Activated T-cell treated with anti-CD3 and anti-CD28 coated beads, Interleukin-2, amount 50 U/mL, for 24 hours (primary cell): Measurements from ENCODE around the gene FCGR2B.
"Not testable (repeated sequence)": the region's sequence is repeated elsewhere in the genome, so short reads cannot be mapped to it uniquely, and the experiment has no call there.

Source experiments
- DNase-seq: peaks from one replicate; pipeline ENCODE4 v3.0.0-alpha.2; 2020
- H3K27ac Mint-ChIP-seq: 2 replicates; pipeline ENCODE4 v1.8.0; 2020; ENCODE audit warnings: mild to moderate bottlenecking, mixed read lengths
- H3K27me3 Mint-ChIP-seq: 2 replicates; pipeline ENCODE4 v1.8.0; 2020; ENCODE audit warnings: mixed read lengths
- H3K36me3 Mint-ChIP-seq: 2 replicates; pipeline ENCODE4 v1.8.0; 2020; ENCODE audit warnings: low read depth, mixed read lengths
- H3K4me1 Mint-ChIP-seq: 2 replicates; pipeline ENCODE4 v1.8.0; 2020; ENCODE audit warnings: low read depth, mixed read lengths
- H3K4me3 Mint-ChIP-seq: 2 replicates; pipeline ENCODE4 v1.8.0; 2020; ENCODE audit warnings: mild to moderate bottlenecking, moderate library complexity, mixed read lengths
- H3K9me3 Mint-ChIP-seq: 2 replicates; pipeline ENCODE4 v1.8.0; 2020; ENCODE audit warnings: mixed read lengths

FCGR2B gene

DNA sequence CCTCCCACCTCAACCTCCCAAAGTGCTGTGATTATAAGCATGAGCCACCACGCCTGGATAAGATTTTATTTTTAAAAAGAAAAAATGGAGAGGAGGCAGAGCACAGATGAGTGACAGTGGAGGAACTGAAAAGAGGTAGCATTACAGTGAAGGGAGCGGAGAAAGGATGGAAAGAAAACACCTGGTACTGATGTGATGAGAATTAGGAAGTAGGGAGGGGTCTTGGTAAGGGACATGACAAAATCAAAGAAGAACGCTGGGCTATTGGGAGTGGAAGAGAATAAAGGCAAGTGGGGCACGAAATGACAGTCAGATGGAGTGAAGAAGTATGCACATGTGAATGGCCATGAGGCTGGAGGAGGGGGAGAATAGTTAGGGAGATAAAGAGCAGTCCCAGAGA is 46.4 kb downstream of the FCGR2B start:
- H3K4me1 Mint-ChIP-seq = peaks cover 1% of the 10 kb centered on the region
- no peaks in the 10 kb centered on the region for H3K9me3 Mint-ChIP-seq
- H3K27ac Mint-ChIP-seq = no peak overlapping the region
- H3K36me3 Mint-ChIP-seq = no peaks in the 10 kb centered on the region
- H3K4me3 Mint-ChIP-seq = no peak overlapping the region
- H3K27me3 Mint-ChIP-seq = peaks cover 11% of the 10 kb centered on the region
- DNase-seq = no peak

DNA sequence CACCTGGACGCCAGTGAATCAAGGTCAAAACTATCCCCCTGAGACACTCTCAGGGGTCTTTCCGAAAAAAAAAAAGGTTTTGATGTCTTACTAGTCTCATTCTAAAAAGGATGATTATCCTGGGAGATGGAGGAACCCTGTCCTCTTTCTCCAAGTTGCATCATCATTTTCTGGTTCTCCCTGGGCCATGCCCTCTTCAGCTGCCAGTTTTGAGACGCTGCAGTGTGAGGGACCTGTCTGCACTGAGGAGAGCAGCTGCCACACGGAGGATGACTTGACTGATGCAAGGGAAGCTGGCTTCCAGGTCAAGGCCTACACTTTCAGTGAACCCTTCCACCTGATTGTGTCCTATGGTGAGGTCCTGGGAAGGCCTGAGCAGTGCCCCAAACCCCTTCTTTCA is 47.6 kb downstream of the FCGR2B start:
- Mint-ChIP-seq H3K4me3 (no peak overlapping the region), H3K27ac (no peak overlapping the region), H3K27me3 (peaks cover 19% of the 10 kb centered on the region), H3K4me1 (peaks cover 1% of the 10 kb centered on the region), H3K9me3 (no peaks in the 10 kb centered on the region), H3K36me3 (no peaks in the 10 kb centered on the region)
- DNase-seq = no peak

DNA sequence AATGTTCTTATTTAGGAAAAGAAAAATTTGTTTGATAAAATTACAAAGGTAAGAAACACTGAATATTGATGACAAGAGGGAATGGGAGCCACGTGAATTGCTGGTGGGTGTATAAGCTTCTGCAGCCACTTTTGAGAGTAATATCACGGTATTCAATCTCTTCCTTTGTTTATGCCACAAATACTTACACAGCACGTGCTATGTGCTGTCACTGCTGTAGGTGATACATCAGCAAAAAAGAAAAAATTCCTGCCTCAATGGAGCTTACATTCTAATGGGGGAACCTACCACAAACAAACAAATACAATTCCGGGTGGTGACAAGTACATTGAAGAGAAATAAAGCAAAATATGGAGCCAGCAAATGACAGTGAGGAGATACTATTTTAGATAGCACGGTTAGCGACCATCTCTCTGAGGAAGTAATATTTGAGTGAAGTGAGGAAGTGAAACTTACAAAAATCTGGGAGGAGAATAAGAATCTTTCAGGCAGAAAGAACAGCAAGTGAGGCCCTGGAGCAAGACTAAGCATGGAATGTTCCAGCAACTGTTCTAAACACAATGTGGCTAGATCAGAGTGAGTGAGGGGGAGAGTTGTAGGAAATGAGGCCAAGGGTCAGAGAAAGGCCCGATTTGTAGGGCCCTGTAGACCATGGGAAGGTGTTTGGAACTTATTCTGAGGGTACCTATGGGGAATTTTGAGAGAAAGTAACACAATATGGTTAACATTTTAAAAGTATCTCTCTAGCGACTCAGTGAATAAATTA is 55.8 kb downstream of the FCGR2B start:
- Mint-ChIP-seq H3K27ac (no peak overlapping the region), H3K9me3 (no peaks in the 10 kb centered on the region), H3K36me3 (no peaks in the 10 kb centered on the region), H3K27me3 (peaks cover 18% of the 10 kb centered on the region), H3K4me1 (peaks cover 20% of the 10 kb centered on the region), H3K4me3 (no peak overlapping the region)
- DNase-seq = no peak

DNA sequence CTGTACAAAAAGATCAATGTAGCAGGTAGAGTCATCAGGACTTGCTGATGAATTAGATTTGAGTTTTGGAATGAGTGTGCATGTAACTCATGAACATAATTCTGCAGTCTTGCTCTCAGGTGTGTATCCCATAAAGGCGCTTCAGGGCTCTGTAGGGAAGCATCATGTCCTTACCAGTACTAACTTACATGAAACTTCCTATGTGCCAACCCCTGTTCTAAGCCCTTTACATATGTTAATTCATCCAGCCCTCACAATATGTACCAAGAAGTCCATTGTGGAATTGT is 56.3 kb downstream of the FCGR2B start:
- Mint-ChIP-seq H3K27me3 (peaks cover 21% of the 10 kb centered on the region), H3K36me3 (no peaks in the 10 kb centered on the region), H3K9me3 (no peaks in the 10 kb centered on the region), H3K4me3 (no peak overlapping the region), H3K27ac (no peak overlapping the region), H3K4me1 (peaks cover 20% of the 10 kb centered on the region)
- no peak for DNase-seq

DNA sequence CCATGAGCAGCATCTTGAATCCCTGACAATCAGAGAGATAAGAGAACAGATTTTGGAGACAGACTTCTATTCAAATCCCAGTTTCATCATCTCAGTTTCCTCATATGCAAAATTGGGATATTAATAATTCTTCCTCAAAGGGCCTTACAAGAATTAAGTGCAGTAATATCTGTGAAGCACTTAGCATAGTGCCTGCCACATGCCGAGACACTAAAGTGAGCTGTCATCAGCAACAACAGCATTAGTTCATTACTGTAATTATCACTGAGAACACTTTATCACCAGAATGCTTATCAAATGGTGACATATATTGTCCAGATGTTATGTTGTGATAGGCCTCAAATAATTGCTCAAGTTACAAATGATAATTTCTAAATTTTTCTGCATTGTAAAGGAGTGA is 57.5 kb downstream of the FCGR2B start:
- Mint-ChIP-seq H3K4me1 (peaks cover 24% of the 10 kb centered on the region), H3K27ac (no peak overlapping the region), H3K4me3 (no peak overlapping the region), H3K36me3 (no peaks in the 10 kb centered on the region), H3K9me3 (no peaks in the 10 kb centered on the region), H3K27me3 (peaks cover 23% of the 10 kb centered on the region)
- DNase-seq = no peak

DNA sequence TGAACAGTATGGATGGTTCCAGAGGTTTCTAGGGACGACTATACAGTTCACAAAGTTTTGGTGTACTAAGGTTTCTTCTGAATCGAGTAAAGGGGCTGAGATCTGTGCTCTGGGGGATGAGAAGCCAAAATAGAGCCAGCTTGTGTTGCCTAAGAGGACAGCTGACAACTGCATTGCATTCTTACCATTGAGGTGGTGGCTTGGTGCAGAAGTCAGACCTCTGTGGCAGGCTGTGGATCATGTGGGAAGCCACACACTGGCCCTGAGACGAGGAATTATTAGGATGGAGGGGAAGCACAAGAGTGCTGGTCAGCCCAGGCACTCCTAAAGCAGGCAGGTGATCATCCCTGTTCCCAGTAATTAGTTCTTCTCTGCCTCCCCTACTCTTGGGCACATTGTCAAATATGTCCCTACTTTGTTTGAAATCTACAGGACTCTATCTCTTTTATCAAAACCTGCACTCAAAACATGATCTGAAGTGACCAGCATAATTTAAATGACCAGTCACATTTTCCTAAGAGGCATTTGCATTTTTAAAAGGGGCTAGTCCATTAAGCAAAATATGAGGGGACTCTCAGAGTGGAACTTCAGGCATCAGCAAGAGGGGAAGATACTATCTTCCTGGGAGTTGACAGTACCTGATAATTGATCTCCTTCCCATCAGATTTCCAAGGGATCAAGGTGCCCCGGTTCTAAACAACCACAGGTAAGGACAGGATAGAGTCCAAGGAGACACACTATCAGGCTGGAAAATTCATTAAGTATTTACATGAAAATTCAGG is 58.2 kb downstream of the FCGR2B start, which contains the start of gene FCRLB:
Gene FCRLB (plus strand): TSS at position 589 of the 782 bp plus-strand sequence. CDS start 1,129 bp downstream, outside the sequence.
- Mint-ChIP-seq H3K27me3 (peaks cover 24% of the 10 kb centered on the region), H3K27ac (no peak within 1 kb of the TSS), H3K4me1 (peaks cover 31% of the 10 kb centered on the region), H3K36me3 (no peaks in the 10 kb centered on the region), H3K4me3 (no peak within 1 kb of the TSS), H3K9me3 (no peaks in the 10 kb centered on the region)
- no peak for DNase-seq

DNA sequence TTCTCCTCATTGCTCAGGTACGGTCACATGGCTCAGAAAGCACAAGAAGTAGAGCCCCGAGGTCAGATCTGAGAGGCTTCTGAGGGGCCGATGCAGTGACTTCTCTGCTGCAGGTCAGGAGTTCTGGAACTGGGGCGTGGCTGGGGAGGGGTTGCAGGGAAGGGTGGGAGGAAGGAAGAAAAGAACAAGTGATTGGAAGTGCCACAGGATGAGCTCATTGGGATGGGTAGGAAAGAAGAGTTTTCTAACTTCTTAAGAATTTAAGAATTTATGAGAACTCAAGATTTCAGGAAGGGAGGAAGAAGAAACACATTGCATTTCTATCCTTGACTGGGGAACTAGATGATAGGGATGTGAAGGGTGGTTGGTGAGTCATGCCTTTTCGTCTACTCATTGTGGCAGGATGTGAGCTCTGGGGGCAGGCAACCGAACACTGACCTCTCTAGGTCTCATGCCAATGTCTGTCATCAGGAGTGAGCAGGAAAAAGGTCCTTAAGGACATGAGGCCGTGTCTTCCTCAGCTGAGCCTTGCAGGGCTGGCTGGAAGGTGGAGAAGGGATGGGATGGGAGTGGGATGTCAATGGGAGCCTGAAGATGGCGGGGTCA is 58.9 kb downstream of the FCGR2B start:
- Mint-ChIP-seq H3K36me3 (no peaks in the 10 kb centered on the region), H3K9me3 (no peaks in the 10 kb centered on the region), H3K27me3 (peaks cover 24% of the 10 kb centered on the region), H3K4me3 (no peak overlapping the region), H3K4me1 (peaks cover 34% of the 10 kb centered on the region), H3K27ac (no peak overlapping the region)
- DNase-seq = no peak

GRCh38 chr1:161722406-161722805 is 59.5 kb downstream of the FCGR2B start:
- Mint-ChIP-seq H3K4me1 (peaks cover 36% of the 10 kb centered on the region), H3K4me3 (no peak overlapping the region), H3K36me3 (no peaks in the 10 kb centered on the region), H3K27me3 (peaks cover 19% of the 10 kb centered on the region), H3K27ac (no peak overlapping the region), H3K9me3 (no peaks in the 10 kb centered on the region)
- no peak for DNase-seq

DNA sequence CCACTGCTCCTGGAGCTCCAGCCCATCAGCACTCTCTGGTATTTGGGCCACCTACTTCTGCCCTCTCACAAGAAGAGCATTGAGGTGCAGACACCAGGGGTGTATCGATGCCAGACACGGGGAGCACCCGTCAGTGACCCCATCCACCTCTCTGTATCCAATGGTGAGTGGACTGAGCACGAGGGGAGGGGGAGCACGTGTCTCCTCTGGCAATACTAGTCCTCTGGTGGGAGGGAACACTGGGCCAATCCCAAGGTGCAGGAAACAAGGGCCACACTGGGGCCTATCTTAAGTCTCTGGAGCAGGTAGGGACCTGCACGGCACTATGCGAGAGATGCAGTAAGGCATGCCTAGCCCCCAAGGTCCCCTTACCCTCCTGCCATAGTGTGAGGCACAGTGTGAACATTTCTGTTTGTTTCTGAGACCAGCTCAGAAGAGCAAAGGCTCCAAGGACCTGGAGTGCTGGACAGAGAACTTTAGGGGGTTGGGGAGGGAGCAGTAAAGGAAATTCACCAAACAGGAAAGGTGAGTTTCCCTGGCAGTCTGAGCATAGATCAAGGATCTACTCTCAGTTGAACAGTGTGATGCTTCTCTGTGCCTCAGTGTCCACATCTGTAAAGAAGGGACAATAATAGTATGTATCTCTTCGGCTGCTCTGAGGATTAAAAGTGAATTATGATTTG is 60.7 kb downstream of the FCGR2B start:
- Mint-ChIP-seq H3K36me3 (no peaks in the 10 kb centered on the region), H3K4me3 (no peak overlapping the region), H3K9me3 (no peaks in the 10 kb centered on the region), H3K4me1 (peaks cover 45% of the 10 kb centered on the region), H3K27me3 (peaks cover 18% of the 10 kb centered on the region), H3K27ac (no peak overlapping the region)
- no peak for DNase-seq

GRCh38 chr1:161725258-161725907 is 62.4 kb downstream of the FCGR2B start:
- Mint-ChIP-seq H3K27me3 (peaks cover 18% of the 10 kb centered on the region), H3K4me1 (peaks cover 54% of the 10 kb centered on the region), H3K4me3 (peak overlapping the region; percentile 74)
- DNase-seq, H3K36me3 Mint-ChIP-seq, H3K27ac Mint-ChIP-seq, H3K9me3 Mint-ChIP-seq: not testable (repeated sequence)

GRCh38 chr1:161725908-161726472 is 63.0 kb downstream of the FCGR2B start:
- peaks cover 60% of the 10 kb centered on the region for H3K4me1 Mint-ChIP-seq
- no peaks in the 10 kb centered on the region for H3K9me3 Mint-ChIP-seq

GRCh38 chr1:161726473-161727255 is 63.7 kb downstream of the FCGR2B start:
- Mint-ChIP-seq H3K36me3 (no peaks in the 10 kb centered on the region), H3K27me3 (peaks cover 18% of the 10 kb centered on the region), H3K4me3 (peak overlapping the region; percentile 74), H3K4me1 (peaks cover 62% of the 10 kb centered on the region), H3K9me3 (no peaks in the 10 kb centered on the region), H3K27ac (peak overlapping the region; percentile 12)
- peak; percentile 76 for DNase-seq

More at GRCh38 chr1:161725908-161726472, 63.0 kb downstream of the FCGR2B start:
- Mint-ChIP-seq H3K27ac (peak overlapping the region; percentile 12), H3K36me3 (no peaks in the 10 kb centered on the region), H3K27me3 (peaks cover 18% of the 10 kb centered on the region), H3K4me3 (peak overlapping the region; percentile 74)
- peak; percentile 72 for DNase-seq

DNA sequence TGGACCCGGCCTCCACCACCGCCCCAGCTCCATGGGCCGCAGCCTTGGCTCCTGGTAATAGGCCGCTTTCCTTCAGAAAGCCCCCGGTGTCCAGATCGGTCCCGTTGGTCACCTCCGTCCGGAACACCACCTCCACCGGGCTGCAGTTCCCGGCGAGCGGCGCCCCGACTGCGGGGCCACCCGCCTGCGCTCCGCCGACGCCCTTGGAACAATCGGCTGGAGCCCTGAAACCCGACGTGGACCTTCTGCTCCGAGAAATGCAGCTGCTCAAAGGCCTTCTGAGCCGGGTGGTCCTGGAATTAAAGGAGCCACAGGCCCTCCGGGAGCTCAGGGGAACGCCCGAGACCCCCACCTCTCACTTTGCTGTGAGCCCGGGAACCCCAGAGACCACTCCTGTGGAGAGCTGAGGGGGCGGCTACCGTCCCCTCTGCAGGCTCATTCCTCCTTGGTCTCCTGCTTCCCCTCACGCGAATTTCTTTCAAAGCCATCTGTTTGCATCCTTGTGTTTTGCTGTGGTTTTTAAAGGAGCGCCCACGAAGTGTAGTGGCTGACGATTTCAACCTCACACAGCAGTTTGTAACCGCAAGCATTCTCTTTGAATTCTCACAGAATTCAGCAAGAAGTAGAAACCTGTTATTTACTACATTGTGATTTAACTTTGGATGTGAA is 64.4 kb downstream of the FCGR2B start:
- Mint-ChIP-seq H3K36me3 (no peaks in the 10 kb centered on the region), H3K4me1 (peaks cover 56% of the 10 kb centered on the region), H3K27ac (peak overlapping the region; percentile 76), H3K9me3 (no peaks in the 10 kb centered on the region), H3K27me3 (peaks cover 18% of the 10 kb centered on the region), H3K4me3 (peak overlapping the region; percentile 74)
- DNase-seq = no peak
